GM12872 (cell line): ENCODE data around the gene NDRG2.

Experiments
- CTCF ChIP-seq: IDR thresholded peaks from 3 replicates; pipeline ENCODE4 v1.5.1; 2011; ENCODE audit warnings: low read depth, mild to moderate bottlenecking, low read length, moderate library complexity; ENCODE audit not compliant: insufficient read depth

Gene NDRG2

GRCh38 chr14:20969336-20969735, 55.5 kb downstream of the NDRG2 start:
- TF ChIP-seq CTCF: no peak
